Neural progenitor cell (in vitro differentiated cells): Measurements from ENCODE around the gene ARHGEF40. TPM values are rescaled to one million over a fixed set of nuclear protein-coding genes. Genes with fewer than 3 reads are reported as not detected.

Experiments used
- DNase-seq: peaks from one replicate; pipeline ENCODE4 v3.0.0-alpha.2; 2016; ENCODE audit warnings: low spot score
- H2AFZ ChIP-seq: fragments of 200-600 bp; sonication (generic); replicated peaks from 2 replicates; pipeline ENCODE4 v1.6.1; 2016; ENCODE audit warnings: antibody characterized with exemption
- H3F3A ChIP-seq: fragments of 200-600 bp; sonication (generic); 2 replicates; pipeline ENCODE4 v1.6.1; 2016; ENCODE audit warnings: antibody characterized with exemption, low read depth
- H3K27ac ChIP-seq: fragments of 200-600 bp; sonication (generic); 2 replicates; pipeline ENCODE4 v1.5.1; 2016; ENCODE audit warnings: mild to moderate bottlenecking
- H3K27me3 ChIP-seq: fragments of 200-600 bp; sonication (generic); 2 replicates; pipeline ENCODE4 v1.6.1; 2016; ENCODE audit warnings: mild to moderate bottlenecking, moderate library complexity
- H3K36me3 ChIP-seq: fragments of 200-600 bp; sonication (generic); 2 replicates; pipeline ENCODE4 v1.5.1; 2016
- H3K4me1 ChIP-seq: fragments of 200-600 bp; sonication (generic); 2 replicates; pipeline ENCODE4 v1.6.1; 2016; ENCODE audit warnings: mixed run types
- H3K4me2 ChIP-seq: fragments of 200-600 bp; sonication (generic); 2 replicates; pipeline ENCODE4 v1.6.1; 2016
- H3K4me3 ChIP-seq: fragments of 200-600 bp; sonication (generic); 2 replicates; pipeline ENCODE4 v1.5.1; 2016
- H3K79me2 ChIP-seq: fragments of 200-600 bp; sonication (generic); 2 replicates; pipeline ENCODE4 v1.6.1; 2016; ENCODE audit warnings: low read depth
- H3K9ac ChIP-seq: fragments of 200-600 bp; sonication (generic); 2 replicates; pipeline ENCODE4 v1.6.1; 2016
- H3K9me3 ChIP-seq: fragments of 200-600 bp; sonication (generic); 2 replicates; pipeline ENCODE4 v1.5.1; 2016; ENCODE audit warnings: low read depth
- H4K20me1 ChIP-seq: fragments of 200-600 bp; sonication (generic); 2 replicates; pipeline ENCODE4 v1.6.1; 2016; ENCODE audit warnings: low read depth
- H3K27ac Mint-ChIP-seq: 3 replicates; pipeline ENCODE4 v1.8.0; 2021; ENCODE audit warnings: mixed read lengths
- H3K27me3 Mint-ChIP-seq: 2 replicates; pipeline ENCODE4 v1.8.0; 2022; ENCODE audit warnings: low read depth, mild to moderate bottlenecking, inconsistent platforms, moderate library complexity, mixed read lengths; ENCODE audit not compliant: insufficient read depth
- H3K36me3 Mint-ChIP-seq: 3 replicates; pipeline ENCODE4 v1.8.0; 2021; ENCODE audit warnings: mixed read lengths
- H3K4me1 Mint-ChIP-seq: 3 replicates; pipeline ENCODE4 v1.8.0; 2021; ENCODE audit warnings: mixed read lengths
- H3K4me3 Mint-ChIP-seq: 3 replicates; pipeline ENCODE4 v1.8.0; 2021; ENCODE audit warnings: mild to moderate bottlenecking, moderate library complexity, mixed read lengths
- H3K9me3 Mint-ChIP-seq: 3 replicates; pipeline ENCODE4 v1.8.0; 2020; ENCODE audit warnings: mixed read lengths
- CTCF ChIP-seq: fragments of 200-600 bp; sonication (generic); IDR thresholded peaks from 2 replicates; pipeline ENCODE4 v1.5.1; 2017; ENCODE audit warnings: antibody characterized with exemption, mild to moderate bottlenecking
- EZH2 ChIP-seq: fragments of 200-600 bp; sonication (generic); IDR thresholded peaks from 2 replicates; pipeline ENCODE4 v1.6.1; 2017; ENCODE audit warnings: antibody characterized with exemption, mild to moderate bottlenecking, moderate library complexity
- EZH2phosphoT487 ChIP-seq: fragments of 200-600 bp; sonication (generic); IDR thresholded peaks from 2 replicates; pipeline ENCODE4 v1.6.1; 2017; ENCODE audit warnings: antibody characterized with exemption
- total RNA-seq: library from RNA; depleted of rRNA; stranded (reverse); fragments of >200 nt; gene quantifications from 2 replicates; pipeline ENCODE4 v1.2.3, GENCODE V29; 2015; ENCODE audit warnings: low replicate concordance

ARHGEF40 gene
- total RNA-seq, 1 donor from 2014 or later, result 15.0 TPM

GRCh38 chr14:21098076-21098891, 28.2 kb downstream of the ARHGEF40 start, which contains the start of gene ZNF219:
Gene ZNF219 (minus strand): TSS chr14:21098655. CDS start chr14:21093591, 5,064 bp downstream.
- Histone ChIP-seq H3K36me3 (no peaks in the 10 kb centered on the region), H3F3A (peaks cover 71% of the 10 kb centered on the region), H3K4me2 (peak within 1 kb of the TSS; percentile 87), H3K27me3 (peaks cover 3% of the 10 kb centered on the region), H3K4me1 (peaks cover 54% of the 10 kb centered on the region), H2AFZ (no peak within 1 kb of the TSS), H3K27ac (peak within 1 kb of the TSS; percentile 91), H3K79me2 (peaks cover 73% of the 10 kb centered on the region), H3K9me3 (no peaks in the 10 kb centered on the region), H3K4me3 (peak within 1 kb of the TSS; percentile 83), H3K9ac (peak within 1 kb of the TSS; percentile 50), H4K20me1 (peaks cover 30% of the 10 kb centered on the region)
- Mint-ChIP-seq H3K4me1 (peaks cover 77% of the 10 kb centered on the region), H3K27ac (peak within 1 kb of the TSS; percentile 98), H3K27me3 (peaks cover 11% of the 10 kb centered on the region), H3K4me3 (peak within 1 kb of the TSS; percentile 95), H3K9me3 (peaks cover 2% of the 10 kb centered on the region), H3K36me3 (peaks cover 4% of the 10 kb centered on the region)
- peak; percentile 92 for DNase-seq
- no peak for TF ChIP-seq EZH2
- TF ChIP-seq CTCF, result peak; percentile 31

DNA sequence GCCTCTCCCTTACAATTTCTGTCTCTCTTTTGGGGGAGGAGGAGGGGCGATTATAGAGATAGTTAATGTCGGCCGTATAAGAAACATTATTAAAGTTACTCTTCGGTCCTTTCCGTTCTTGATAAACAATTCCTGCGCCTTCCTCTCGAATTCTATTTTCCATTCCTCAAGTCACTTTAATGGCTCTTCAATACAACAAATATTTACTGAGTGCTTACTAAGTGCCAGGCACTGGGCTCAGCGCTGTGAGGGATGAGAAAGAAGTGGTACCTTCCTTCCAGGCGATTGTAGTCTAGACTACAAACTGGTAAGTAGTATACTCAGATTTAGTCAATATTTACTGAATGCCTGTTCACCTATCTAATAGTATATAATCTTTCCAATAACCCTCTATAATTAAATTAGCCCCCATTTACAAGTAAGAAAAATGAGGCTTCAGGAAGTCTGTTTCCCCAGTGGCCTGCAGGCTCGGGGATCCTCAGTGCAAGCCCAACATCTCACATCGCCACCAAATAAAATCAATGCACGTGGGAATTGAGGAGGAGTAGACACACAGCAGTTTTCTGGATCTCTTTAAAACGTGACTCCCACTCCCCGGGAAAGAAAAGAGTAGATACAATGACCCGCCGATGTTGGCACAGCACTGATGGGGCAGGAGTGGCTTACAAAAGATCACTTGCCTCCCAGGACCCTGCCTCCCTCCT, 28.9 kb downstream of the ARHGEF40 start:
- Histone ChIP-seq H3K79me2 (peaks cover 68% of the 10 kb centered on the region), H3K9me3 (no peaks in the 10 kb centered on the region), H3F3A (peaks cover 69% of the 10 kb centered on the region), H3K27ac (peak overlapping the region; percentile 77), H3K4me2 (peak overlapping the region; percentile 86), H3K4me3 (peak overlapping the region; percentile 61), H4K20me1 (peaks cover 25% of the 10 kb centered on the region), H3K27me3 (peaks cover 3% of the 10 kb centered on the region), H2AFZ (no peak overlapping the region), H3K4me1 (peaks cover 50% of the 10 kb centered on the region), H3K9ac (peak overlapping the region; percentile 11), H3K36me3 (no peaks in the 10 kb centered on the region)
- Mint-ChIP-seq H3K27me3 (peaks cover 7% of the 10 kb centered on the region), H3K9me3 (peaks cover 2% of the 10 kb centered on the region), H3K36me3 (no peaks in the 10 kb centered on the region), H3K4me3 (peak overlapping the region; percentile 87), H3K4me1 (peaks cover 72% of the 10 kb centered on the region), H3K27ac (peak overlapping the region; percentile 61)
- no peak for TF ChIP-seq EZH2phosphoT487
- TF ChIP-seq CTCF, result no peak
- TF ChIP-seq EZH2, result no peak
- DNase-seq, result no peak

- Mint-ChIP-seq H3K4me1 (peaks cover 70% of the 10 kb centered on the region), H3K27me3 (peaks cover 6% of the 10 kb centered on the region), H3K9me3 (peaks cover 2% of the 10 kb centered on the region), H3K27ac (peak overlapping the region; percentile 61), H3K4me3 (peak overlapping the region; percentile 87), H3K36me3 (no peaks in the 10 kb centered on the region)
- Histone ChIP-seq H3K4me1 (peaks cover 50% of the 10 kb centered on the region), H3K79me2 (peaks cover 68% of the 10 kb centered on the region), H3K36me3 (no peaks in the 10 kb centered on the region), H3K4me3 (peak overlapping the region; percentile 61), H3F3A (peaks cover 69% of the 10 kb centered on the region), H4K20me1 (peaks cover 25% of the 10 kb centered on the region), H3K27me3 (peaks cover 3% of the 10 kb centered on the region), H3K9me3 (no peaks in the 10 kb centered on the region), H3K4me2 (peak overlapping the region; percentile 86), H3K27ac (peak overlapping the region; percentile 55), H3K9ac (no peak overlapping the region), H2AFZ (no peak overlapping the region)
- TF ChIP-seq EZH2 (no peak), CTCF (no peak), EZH2phosphoT487 (no peak)
- DNase-seq, result no peak
Measured at GRCh38 chr14:21099596-21099985, 29.5 kb downstream of the ARHGEF40 start.
